NOMO-1 (cell line): Measurements from ENCODE around the gene ESR2.
A peak's percentile ranks its signal among the peaks of the same experiment; 100 is the strongest.
"Not testable (repeated sequence)": the region's sequence is repeated elsewhere in the genome, so short reads cannot be mapped to it uniquely, and the experiment has no call there.

Experiments
- DNase-seq, 2 experiments: peaks; one replicate each; lab custom pipeline; 2025; ENCODE audit not compliant: unreplicated experiment in 2 of 2; lab: John Stamatoyannopoulos, UW

Gene ESR2

GRCh38 chr14:64158608-64159007 lies 135.6 kb downstream of the ESR2 start:
- no peak for DNase-seq

DNA sequence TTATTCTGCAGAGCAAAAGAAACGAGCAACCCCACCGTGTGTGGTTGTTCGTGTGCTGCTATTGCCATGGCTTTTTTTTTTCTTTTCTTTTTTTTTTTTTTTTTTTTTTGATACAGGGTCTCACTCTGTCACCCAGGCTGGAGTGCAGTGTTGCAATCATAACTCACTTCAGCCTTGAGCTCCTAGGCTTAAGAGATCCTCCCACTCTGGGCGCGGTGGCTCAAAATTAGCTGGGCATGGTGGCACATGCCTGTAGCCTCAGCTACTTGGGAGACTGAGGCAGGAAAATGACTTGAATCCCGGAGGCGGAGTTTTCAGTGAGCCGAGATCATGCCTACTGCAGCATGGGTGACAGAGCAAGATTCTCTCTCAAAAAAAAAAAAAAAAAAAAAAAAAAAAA lies 144.2 kb downstream of the ESR2 start:
- no peak for DNase-seq

GRCh38 chr14:64147126-64147790 lies 146.9 kb downstream of the ESR2 start:
- no peak for DNase-seq

- no peak for DNase-seq
Measured at GRCh38 chr14:64137657-64138290, 156.4 kb downstream of the ESR2 start.

DNA sequence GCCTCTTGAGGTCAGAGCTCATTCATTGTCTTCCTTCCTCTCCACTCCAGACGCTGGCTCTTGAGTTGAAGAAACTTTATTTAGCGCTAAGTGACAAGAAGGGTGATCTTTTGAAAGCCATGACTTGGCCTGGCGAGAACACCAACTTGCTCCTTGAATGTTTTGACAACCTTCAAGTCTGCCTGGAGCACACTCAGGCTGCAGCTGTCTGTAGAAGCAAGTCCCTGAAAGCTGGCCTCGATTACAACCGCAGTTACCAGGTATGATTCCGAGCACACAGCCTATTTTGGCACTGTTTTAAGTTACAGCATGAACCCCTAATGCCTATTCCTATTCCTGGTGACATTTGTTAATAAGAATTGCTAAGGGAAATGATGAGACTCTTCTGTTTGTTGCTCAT lies 167.6 kb downstream of the ESR2 start:
- no peak for DNase-seq

DNA sequence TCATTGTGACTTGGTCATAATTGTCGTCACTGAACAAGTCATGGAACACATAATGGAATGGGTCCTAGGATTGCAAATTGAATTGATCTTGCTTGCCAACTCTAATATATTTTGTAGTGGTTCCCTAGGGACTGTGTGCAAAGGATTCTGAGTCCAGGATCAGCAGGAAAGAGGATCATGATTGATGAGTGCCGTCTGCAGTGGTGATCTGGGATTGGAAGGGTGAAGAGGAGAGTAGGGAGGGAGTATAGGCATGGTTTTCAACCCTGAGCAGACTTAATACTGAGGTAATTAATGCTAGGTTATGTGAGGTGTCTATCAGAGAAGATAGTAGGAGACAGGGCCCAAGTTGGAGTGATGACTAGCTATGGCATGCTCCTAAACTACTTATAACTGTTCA lies 168.9 kb downstream of the ESR2 start:
- no peak for DNase-seq

DNA sequence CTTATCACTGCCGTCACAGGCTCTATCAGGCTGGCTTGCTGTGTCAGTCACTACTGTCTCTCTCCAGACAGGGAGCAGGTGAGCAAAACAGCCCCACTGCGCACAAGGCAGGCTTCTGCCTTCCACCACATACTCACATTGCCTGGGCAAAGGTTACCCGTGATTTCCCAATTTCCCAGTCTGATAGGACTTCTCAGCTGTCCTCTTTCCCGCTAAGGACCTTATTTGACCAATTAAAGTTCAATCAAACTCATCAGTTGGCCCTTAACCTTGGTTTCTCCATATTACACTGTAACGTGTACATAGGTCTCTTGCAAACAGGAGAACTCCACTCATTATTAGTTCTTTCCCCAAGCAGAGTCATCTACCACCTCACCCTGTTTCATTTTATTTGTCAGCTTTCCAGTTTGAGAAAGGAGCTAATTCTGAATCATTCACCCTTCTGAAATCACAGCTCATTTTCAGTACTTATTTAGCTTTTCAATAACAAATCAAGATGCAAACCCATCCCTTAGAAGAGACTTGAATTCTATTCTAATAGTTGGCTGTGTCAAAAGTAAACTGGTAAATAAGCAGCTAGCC lies 170.8 kb downstream of the ESR2 start:
- no peak for DNase-seq

GRCh38 chr14:64119980-64120379 lies 174.2 kb downstream of the ESR2 start:
- no peak for DNase-seq

- DNase-seq = no peak
Measured at GRCh38 chr14:64119500-64119899, 174.7 kb downstream of the ESR2 start.

- DNase-seq = no peak
Measured at GRCh38 chr14:64118892-64119291, 175.3 kb downstream of the ESR2 start.

GRCh38 chr14:64118403-64118742 lies 175.8 kb downstream of the ESR2 start:
- not testable (repeated sequence) for DNase-seq

- DNase-seq = no peak
Measured at GRCh38 chr14:64117671-64118402, 176.3 kb downstream of the ESR2 start.

DNA sequence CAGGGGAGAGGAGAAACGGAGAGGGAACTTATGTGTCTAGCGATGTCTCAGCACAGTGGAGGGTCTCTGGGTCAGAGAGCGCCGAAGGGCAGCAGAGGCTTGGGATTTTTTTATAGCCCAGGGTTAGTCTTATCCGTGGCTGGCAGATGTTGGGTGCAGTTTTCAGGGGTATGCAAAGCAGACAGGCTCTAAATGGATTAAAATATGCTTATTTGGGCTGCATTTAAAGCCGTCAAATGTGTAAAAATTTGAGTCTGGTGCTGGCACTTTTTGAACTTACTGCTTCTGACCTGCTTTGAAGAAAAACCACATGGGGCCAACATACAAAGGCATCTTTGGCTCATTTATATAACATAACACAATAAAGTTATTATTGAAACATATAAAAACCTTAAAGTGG lies 178.8 kb downstream of the ESR2 start:
- no peak for DNase-seq

DNA sequence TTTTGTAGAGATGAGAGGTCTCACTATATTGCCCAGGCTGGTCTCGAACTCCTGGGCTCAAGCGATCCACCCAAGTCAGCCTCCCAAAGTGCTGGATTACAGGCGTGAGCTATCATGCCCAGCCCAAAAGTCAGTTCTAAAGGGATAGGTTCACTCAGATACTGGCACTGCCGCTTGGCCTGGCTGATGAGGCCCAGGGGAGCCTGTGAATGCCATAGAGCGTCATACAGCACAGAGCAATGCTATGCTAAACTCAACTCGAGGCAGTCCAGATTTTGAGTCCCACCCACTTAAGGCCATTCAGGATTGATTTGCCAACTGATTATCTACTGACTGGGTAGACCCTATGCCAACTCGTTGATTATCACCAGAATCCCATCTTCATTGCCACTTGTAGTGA lies 179.4 kb downstream of the ESR2 start:
- no peak for DNase-seq

DNA sequence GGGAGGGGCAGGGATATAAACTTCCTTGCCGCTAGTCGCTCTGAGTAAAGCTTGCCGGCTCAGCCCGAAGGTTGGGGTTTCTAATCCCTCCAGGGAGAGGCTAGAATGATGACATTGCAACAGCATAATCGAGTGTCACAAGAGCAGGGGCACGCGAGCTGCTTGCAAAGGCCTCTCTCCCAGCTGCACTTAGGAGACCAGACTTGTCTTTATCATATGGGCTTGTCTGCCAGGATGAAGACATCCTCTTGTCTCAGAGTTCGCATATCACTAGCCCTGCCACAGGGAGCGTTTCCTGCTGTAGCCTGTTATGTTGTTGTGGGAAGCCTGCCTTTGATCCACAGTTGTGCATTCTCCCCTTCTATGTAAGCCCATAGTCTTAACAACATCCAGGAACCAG lies 180.0 kb downstream of the ESR2 start:
- peak in 1 of 2 experiments; percentile 8 for DNase-seq

GRCh38 chr14:64112867-64113678 lies 181.1 kb downstream of the ESR2 start:
- no peak for DNase-seq

DNA sequence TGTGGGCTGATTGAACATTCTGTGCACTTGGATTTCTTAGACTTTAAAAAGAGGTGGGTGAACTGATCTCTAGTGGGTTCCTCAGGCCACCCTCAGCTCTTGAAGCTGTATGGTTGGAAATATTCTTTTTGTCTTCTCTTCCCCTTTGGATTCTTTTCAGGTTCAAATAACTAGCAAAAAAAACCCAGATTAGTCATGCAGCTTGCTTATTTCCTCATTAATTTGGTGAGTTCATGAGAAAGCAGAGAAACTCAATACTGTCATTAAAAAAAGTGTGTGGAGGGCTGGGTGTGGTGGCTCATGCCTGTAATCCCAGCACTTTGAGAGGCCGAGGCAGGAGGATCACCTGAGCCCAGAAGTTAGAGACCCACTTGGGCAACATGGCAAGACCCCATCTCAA lies 183.4 kb downstream of the ESR2 start:
- no peak for DNase-seq

- no peak for DNase-seq
Measured at GRCh38 chr14:64109819-64110554, 184.2 kb downstream of the ESR2 start.

- no peak for DNase-seq
Measured at GRCh38 chr14:64107438-64107837, 186.7 kb downstream of the ESR2 start.

GRCh38 chr14:64098120-64098519 lies 196.1 kb downstream of the ESR2 start:
- no peak for DNase-seq
